HG03439 (cell line): Measurements from ENCODE around the gene C17orf100.
"Not testable (repeated sequence)": the region's sequence is repeated elsewhere in the genome, so short reads cannot be mapped to it uniquely, and the experiment has no call there.

Experiments
- ATAC-seq: cut with Tn5 transposase; IDR thresholded peaks from one replicate; pipeline ENCODE4 v1.9.1; 2021; ENCODE audit warnings: mild to moderate bottlenecking, moderate library complexity; ENCODE audit not compliant: unreplicated experiment

Gene C17orf100

DNA sequence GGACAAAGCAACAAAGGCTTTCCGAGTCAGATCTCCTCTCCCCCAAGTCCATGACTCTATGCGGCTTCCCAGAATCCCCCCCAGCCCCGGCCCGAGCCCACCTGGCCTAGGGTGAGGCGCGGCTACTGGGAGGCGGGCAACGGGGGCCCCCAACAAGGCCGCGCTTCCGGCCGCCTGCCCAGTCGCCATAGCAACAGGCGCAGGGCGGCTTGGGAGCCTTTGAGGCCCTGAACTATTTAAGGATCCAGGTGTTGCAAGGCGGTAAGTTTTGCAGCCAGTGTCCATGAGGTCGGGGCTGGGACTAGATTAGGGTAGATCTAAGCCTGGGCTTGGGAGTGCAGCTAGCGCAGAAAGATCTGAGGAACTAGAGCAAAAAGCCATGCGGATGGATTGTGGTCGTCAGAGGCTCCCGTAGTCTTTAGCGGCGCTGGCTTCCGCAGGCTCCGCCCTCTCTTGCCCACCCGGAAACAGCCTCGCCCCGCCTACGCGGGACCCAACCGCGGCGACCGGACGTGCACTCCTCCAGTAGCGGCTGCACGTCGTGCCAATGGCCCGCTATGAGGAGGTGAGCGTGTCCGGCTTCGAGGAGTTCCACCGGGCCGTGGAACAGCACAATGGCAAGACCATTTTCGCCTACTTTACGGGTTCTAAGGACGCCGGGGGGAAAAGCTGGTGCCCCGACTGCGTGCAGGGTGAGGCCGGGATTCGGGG is 10.9 kb upstream of the C17orf100 start, which contains the start of the genes KIAA0753 and TXNDC17:
TSS of gene KIAA0753 (minus strand) at position 176 of the 711 bp plus-strand sequence. CDS start 5,608 bp downstream, outside the sequence.
TSS of gene TXNDC17 (plus strand) at position 525 of the 711 bp plus-strand sequence. CDS start at position 548, 23 bp downstream.
- ATAC-seq: peak; percentile 91

DNA sequence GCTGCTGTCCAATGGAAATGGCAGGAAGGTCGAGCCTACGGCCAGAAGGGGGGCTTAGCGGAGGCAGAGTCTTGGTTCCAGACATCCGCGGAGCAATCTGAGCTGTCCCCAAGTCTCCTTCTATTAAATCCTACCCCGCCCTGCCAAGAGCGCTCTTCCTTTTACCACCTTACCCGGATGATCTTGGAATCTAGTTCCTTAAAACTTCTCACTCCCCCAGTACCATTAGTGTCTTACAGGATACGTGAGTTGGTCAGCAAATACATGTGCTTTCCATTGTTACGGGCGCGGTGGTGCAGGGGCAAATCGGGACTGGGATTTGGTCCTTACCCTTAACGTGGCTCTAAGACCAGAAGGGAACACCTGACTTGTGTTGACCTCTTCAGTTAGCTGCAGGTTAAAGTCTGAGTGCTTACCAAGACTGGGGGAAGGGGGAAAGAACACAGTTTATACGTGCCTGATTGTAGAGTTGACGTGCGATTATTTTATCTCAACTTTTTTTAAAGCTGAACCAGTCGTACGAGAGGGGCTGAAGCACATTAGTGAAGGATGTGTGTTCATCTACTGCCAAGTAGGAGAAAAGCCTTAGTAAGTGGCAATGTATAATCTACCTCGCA is 10.2 kb upstream of the C17orf100 start:
- ATAC-seq: no peak

- ATAC-seq: no peak
Observed at GRCh38 chr17:6642592-6642991, 9.0 kb upstream of the C17orf100 start.

GRCh38 chr17:6643451-6644125 is 8.0 kb upstream of the C17orf100 start:
- ATAC-seq: no peak

GRCh38 chr17:6648181-6648580 is 3.4 kb upstream of the C17orf100 start:
- no peak for ATAC-seq

DNA sequence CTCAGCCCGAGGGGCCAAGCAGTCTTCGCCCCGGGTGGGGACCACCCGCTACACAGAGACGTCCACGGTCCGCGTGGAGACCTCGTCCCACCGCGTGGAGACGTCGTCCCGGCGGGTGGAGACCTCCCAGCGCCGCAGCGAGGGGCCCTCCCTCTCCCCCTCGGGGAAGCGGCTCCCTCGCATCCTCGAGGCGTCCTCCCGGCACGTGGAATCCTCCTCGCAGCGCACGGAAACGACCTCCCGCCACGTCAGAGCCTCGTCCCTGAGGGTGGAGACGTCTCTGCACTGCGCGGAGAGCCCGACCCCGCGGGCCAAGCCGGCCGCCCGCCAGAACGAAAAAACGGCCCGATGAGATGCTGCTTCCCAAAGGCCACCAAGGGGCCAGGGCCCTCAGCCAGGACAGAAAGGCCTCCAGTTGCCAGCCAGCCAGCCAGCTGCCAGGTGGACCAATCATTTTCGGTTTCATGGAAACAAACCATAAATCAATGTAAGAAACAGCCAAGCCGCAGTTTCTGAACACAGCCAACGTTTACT is 424 bp downstream of the C17orf100 start:
- ATAC-seq: peak; percentile 2

GRCh38 chr17:6654841-6655731 is 3.5 kb downstream of the C17orf100 start:
- ATAC-seq: no peak

DNA sequence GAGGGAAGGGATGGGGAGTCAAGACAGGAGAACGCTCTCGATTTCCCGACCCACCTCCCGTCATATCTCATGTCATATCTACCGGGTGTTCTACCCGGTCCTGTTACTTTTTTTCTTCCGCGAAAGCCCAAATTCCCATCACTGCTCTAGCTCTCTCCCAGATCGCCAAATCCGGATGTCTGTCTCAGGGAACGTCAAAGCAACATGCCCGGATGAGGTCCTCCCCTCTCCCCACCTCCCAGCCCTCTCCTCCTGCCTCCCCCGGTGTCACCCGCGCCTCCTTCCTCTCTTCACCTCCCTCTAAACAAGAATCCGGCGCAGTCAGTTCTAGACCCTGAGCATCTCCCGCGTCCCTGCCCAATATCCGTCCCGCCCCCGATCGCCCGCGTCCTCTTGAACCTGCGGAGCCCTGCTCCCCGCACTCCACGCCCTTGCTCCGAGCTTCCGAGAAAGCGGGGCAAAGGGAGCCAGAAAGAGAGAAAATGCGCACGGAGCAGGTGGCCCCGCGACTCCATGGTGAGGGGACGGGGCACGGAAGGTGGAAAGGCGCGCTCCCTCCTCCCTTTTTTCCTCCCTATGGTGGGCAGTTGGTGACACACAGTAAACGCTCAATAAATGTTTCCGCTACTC is 4.3 kb downstream of the C17orf100 start:
- not testable (repeated sequence) for ATAC-seq

DNA sequence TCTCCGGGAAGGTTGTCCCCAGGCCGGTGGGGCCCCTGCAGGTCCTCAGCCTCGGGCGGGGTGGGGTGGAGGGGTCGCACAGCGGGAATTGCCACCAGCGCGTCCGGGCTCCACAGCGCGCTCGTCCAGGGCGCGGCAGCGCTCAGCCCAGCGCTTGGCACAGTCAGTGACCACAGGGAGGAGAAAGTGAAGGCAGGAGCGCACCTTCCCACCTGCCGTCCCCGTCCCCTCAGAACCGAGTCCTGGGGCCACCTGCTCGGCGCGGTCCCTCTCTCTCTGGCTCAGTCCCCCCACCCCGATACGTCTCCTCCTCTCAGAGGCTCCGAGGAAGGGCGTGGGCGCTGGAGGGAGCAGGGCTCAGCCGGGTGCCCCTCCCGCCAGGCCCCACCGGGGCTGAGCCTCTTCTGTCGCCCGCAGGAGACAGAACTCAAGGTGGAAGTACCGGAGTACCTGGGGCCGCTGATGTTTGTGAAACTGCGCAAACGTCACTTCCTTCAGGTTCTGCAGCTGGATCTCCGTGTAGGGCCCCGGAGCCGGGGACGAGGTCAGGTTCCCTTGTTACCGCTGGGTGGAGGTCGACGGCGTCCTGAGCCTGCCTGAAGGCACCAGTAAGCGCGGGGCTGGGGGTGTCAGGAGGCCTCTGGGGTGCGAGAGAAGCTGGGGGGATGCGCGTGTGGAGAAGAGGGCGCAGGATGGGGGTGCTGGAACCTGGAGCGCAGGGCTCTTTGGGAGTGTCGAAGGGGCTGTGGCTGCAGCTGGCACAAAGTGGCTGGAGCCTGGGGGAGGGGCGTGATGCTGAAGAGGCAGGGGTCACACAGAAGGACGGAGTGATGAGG is 5.5 kb downstream of the C17orf100 start:
- not testable (repeated sequence) for ATAC-seq

GRCh38 chr17:6657633-6658287 is 6.2 kb downstream of the C17orf100 start:
- ATAC-seq: no peak

GRCh38 chr17:6658411-6658810 is 6.8 kb downstream of the C17orf100 start:
- not testable (repeated sequence) for ATAC-seq

DNA sequence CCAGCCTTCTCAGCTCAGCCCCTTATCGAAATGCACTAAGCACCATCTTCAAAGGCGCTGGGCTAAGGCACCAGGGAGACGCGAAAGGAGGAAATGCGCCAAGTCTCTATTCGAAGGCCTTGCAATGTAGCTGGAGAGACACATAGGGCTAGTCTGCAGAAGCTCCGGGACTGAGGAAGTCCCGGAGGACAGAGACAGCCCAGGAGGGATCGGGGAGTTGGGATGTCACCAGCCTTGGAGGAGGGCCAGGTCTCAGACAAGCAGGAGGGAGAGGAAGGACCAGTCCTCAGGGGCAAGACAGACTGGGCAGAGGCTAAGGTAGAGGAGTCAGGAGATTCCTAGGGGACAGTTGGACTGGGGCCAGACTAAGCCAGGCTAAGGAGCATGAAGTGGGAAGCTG is 8.5 kb downstream of the C17orf100 start:
- no peak for ATAC-seq

- ATAC-seq: peak; percentile 57
Observed at GRCh38 chr17:6660805-6661463, 9.4 kb downstream of the C17orf100 start.

GRCh38 chr17:6661464-6661848 is 9.9 kb downstream of the C17orf100 start:
- no peak for ATAC-seq

GRCh38 chr17:6663200-6663599 is 11.6 kb downstream of the C17orf100 start:
- ATAC-seq: not testable (repeated sequence)

- ATAC-seq: no peak
Observed at GRCh38 chr17:6666077-6666521, 14.5 kb downstream of the C17orf100 start.

DNA sequence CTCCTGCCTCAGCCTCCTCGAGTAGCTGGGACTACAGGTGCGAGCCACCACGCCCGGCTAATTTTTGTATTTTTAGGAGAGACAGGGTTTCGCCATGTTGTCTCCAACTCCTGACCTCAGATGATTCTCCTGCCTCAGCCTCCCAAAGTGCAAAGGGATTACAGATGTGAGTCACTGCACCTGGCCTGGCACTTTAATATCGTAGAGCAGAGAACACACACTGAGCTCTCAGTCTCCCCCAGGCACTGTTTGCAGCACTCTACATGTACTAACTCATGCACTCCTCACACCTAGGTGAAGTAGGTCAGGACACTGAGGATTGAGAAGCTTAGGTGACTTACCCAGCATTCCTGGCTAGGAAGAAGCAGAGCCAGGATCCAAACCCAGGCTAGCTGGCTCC is 15.0 kb downstream of the C17orf100 start:
- ATAC-seq: no peak

DNA sequence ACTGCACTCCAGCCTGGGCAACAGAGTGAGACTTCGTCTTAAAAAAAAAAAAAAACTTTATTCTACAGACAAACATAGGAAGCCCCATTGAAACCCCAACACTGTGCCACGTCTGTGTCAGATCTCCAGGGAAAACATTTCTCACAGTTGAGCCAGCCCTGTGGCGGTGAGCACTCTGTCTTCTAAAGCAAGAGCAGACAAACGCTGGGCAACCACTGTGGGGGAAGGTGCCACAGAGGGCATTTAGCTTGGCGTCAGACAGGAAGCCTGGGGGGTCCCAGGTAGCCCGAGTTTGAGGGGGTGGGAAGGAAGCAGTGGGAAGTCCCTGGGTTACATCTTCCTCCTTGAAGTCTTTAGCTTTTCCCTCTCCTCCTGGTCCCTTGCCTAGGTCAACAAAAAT is 16.0 kb downstream of the C17orf100 start:
- no peak for ATAC-seq
